Fibroblast of lung (primary cell): ENCODE data around the gene LGALS3BP.

Experiments used
- CTCF ChIP-seq, 2 donors: IDR thresholded peaks in 1 of 2; conservative IDR thresholded peaks in 1 of 2; 1 replicate in 1 of 2; 2 replicates in 1 of 2; pipeline ENCODE4 v1.5.1; 2011 to 2012; ENCODE audit warnings: low read length in 2 of 2, control low read depth in 1 of 2, inconsistent platforms in 1 of 2, low read depth in 1 of 2, mild to moderate bottlenecking in 1 of 2
- EZH2 ChIP-seq: IDR thresholded peaks from 2 replicates; pipeline ENCODE4 v1.5.1; 2012; ENCODE audit warnings: low read length, control low read depth, mild to moderate bottlenecking; ENCODE audit errors: missing control alignments

DNA sequence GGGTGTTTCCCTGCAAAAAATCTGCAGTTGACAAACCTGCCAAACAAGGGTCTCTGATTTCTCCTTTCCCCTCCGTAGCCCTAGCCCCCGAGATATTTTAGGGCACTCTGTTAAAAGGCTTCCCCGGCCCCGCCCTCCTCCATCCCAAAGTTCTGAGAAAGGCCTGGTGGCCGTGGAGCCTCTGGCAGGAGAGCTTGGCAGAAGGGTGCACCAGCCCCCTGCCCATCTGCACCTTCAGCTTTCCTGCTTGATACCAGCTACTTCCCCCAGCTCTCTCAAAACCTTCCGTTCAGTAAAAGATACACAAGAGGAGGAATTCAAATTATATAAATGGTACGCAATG, 30.6 kb upstream of the LGALS3BP start:
- TF ChIP-seq CTCF (conservative IDR thresholded peaks at IDR 0.05 in 1 of 2, IDR thresholded peaks at IDR 0.05 in 1 of 2; ENCODE audit: low read depth in 1 of 2, low read length in 2 of 2) = no peak
- no peak for TF ChIP-seq EZH2
